HG03060 (cell line): Measurements from ENCODE around the gene XNDC1N.
"Not testable (repeated sequence)": the region's sequence is repeated elsewhere in the genome, so short reads cannot be mapped to it uniquely, and the experiment has no call there.

Source experiments
- ATAC-seq: cut with Tn5 transposase; IDR thresholded peaks from one replicate; pipeline ENCODE4 v1.9.1; 2021; ENCODE audit warnings: low read depth, moderate number of reproducible peaks; ENCODE audit not compliant: unreplicated experiment

The XNDC1N gene

GRCh38 chr11:71933141-71933933 is 4.9 kb upstream of the XNDC1N start:
- ATAC-seq: no peak

GRCh38 chr11:71931245-71931602 is 2.8 kb upstream of the XNDC1N start:
- ATAC-seq: no peak

- ATAC-seq: no peak
These were observed 2.3 kb upstream of the XNDC1N start for GRCh38 chr11:71930556-71931244.

- ATAC-seq: no peak
These were observed 1.1 kb upstream of the XNDC1N start for GRCh38 chr11:71929491-71929890.

GRCh38 chr11:71928737-71929443 is 496 bp upstream of the XNDC1N start, which contains the start of gene RNF121:
RNF121 (plus strand) TSS chr11:71929046; CDS start chr11:71929062, 16 bp downstream.
- peak; percentile 48 for ATAC-seq

GRCh38 chr11:71917646-71918140 is 10.7 kb downstream of the XNDC1N start:
- no peak for ATAC-seq

- no peak for ATAC-seq
These were observed 13.7 kb downstream of the XNDC1N start for GRCh38 chr11:71914617-71915189.

GRCh38 chr11:71913756-71914526 is 14.5 kb downstream of the XNDC1N start:
- no peak for ATAC-seq

GRCh38 chr11:71911986-71912340 is 16.4 kb downstream of the XNDC1N start:
- ATAC-seq: not testable (repeated sequence)

GRCh38 chr11:71911321-71911985 is 16.9 kb downstream of the XNDC1N start:
- not testable (repeated sequence) for ATAC-seq

GRCh38 chr11:71910775-71911174 is 17.6 kb downstream of the XNDC1N start:
- not testable (repeated sequence) for ATAC-seq

- no peak for ATAC-seq
These were observed 20.2 kb downstream of the XNDC1N start for GRCh38 chr11:71908218-71908617.

GRCh38 chr11:71901137-71901536 is 27.3 kb downstream of the XNDC1N start:
- ATAC-seq: not testable (repeated sequence)

GRCh38 chr11:71895961-71896360 is 32.4 kb downstream of the XNDC1N start:
- no peak for ATAC-seq

- not testable (repeated sequence) for ATAC-seq
These were observed 39.1 kb downstream of the XNDC1N start for GRCh38 chr11:71889181-71889872.

- not testable (repeated sequence) for ATAC-seq
These were observed 39.9 kb downstream of the XNDC1N start for GRCh38 chr11:71888335-71889010.

GRCh38 chr11:71885806-71886205 is 42.6 kb downstream of the XNDC1N start:
- ATAC-seq: not testable (repeated sequence)
